ENCODE data around the gene HMG20A.

HMG20A gene

DNA sequence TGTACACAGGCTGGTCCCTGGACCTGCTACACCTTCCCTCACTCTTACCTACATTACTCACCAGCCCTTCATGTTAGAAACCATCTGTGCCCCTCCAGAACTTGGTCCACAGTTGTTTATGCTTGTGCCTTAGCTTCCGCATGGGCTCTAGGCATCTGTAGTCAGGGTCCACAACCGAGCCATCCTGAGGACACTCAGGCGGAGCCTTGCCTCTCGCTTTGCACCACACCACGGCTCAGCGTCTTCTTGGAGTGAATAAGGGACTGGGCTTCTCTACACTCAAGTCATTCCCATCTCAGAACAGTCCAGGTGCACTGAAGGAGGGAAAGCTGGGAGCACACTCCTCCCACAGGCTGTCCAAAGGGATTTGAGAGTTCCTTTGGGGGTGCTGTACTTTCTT, 97.8 kb downstream of the HMG20A start:
- no peak for DNase-seq (ENCODE audit: low spot score)

DNA sequence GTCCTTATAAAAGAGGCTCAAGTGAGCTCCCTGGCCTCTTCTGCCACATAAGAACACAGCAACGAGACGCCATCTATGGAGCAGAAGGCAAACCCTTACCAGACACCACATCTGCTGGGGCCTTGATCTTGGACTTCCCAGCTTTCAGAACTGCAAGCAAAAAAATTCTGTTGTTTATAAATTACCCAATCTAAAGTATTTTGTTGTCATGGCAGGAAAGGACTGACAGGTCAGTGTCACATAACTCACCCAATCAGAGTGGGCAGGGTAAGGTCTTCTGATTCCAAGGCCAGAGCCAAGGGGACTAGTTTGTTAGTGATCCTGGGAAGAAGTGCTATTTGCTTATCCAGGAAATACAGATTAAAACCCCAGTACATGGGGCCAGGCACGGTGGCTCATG, 98.9 kb downstream of the HMG20A start:
- no peak for DNase-seq (ENCODE audit: low spot score)

DNA sequence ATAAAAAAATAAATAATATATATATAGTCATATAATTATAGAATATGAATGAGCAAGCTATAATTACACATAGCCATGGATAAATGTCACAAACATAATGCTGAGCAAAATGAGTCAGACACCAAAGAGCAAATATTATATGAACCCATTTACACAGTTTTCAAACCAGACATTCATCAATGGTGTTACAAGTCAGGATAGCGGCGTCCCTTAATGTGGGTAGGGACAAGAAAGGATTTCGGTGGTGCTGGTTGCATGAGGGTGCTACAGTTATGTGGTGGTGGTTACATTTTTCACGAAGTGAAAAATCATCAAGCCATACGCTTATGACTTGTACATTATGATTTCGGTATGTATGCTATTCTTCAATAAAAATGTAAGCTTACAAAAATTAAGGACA, 100.5 kb downstream of the HMG20A start:
- DNase-seq (ENCODE audit: low spot score) = no peak

DNA sequence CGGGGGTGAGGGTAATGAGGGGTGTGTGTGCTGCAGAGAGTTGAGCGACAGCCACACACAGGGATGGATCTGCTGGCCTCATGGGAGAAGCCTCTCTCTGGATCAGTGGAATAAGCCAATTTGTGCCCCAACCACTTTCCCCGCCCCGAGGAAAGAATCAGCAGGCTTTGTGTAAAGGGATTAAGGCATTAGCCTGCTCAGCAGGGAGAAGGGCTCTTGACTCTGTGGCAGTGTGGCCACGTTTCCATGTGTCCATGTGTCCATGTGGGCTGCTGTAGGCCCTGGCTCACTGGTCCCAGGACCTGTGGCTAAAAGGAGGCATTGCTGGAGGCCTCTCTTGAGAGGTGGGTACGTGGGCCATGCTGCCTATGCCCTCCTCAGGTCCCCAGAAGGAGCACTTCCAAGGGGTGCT, 104.7 kb downstream of the HMG20A start:
- no peak for DNase-seq (ENCODE audit: low spot score)

DNA sequence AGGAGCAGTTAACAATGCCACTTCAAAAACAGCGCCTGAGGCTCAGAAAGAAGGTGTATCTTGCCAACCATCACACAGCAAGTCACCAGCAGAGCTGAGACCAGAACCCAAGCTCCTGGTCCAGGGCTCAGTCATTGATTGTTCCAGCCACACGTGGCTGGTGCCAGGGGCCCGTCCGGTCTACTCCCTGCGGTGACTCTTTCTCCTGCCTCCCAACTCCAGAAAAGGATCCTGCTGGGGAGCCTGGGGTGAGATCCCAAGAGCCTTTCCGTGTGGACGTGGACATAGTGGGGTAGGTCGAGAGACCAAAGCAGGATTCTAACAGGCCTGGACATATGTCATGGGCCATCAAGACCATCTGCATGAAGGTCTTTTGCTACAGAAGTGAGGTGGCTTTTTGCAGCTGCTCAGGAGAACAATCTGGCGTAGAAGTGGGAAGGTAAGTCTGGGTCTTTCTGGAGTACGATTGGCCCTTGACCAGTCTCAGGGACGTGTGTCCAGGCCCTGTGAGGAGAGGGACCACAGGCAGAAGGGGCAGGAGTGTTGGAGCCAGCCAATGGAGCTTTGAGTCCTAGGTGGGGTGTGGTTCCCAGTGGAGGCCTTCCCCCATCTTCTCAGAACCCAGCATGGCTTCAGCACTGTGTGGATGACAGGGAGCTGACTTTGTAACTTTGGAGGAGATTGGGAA, 105.4 kb downstream of the HMG20A start:
- no peak for DNase-seq (ENCODE audit: low spot score)

DNA sequence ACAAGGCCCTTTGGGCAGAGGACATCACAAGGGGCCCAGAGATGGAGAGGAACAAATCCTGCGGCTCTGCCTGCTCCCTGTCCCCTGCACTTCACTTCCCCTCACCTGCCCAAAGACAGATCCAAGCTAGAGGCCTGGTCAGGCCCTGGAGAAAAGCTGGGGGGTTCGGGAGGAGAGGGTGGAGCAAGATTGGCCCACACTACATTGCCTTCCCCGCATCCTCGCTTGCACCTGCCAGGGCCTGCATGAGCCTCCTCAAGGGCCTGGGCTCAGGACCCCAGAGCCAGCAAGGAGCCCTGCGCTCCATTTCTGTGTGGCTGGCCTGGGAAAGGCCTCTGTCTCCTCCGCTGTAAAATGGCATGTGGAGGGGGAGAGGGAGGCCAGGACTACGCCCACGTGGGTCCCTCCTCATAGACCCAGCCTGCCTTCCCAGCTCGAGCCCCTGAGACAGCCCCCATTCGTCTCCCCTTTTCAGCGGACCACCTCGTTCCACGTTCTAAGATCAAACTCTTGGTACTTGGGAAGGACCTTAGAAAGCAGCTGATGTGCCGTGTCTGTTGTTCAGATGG, 106.0 kb downstream of the HMG20A start:
- DNase-seq (ENCODE audit: low spot score) = no peak

DNA sequence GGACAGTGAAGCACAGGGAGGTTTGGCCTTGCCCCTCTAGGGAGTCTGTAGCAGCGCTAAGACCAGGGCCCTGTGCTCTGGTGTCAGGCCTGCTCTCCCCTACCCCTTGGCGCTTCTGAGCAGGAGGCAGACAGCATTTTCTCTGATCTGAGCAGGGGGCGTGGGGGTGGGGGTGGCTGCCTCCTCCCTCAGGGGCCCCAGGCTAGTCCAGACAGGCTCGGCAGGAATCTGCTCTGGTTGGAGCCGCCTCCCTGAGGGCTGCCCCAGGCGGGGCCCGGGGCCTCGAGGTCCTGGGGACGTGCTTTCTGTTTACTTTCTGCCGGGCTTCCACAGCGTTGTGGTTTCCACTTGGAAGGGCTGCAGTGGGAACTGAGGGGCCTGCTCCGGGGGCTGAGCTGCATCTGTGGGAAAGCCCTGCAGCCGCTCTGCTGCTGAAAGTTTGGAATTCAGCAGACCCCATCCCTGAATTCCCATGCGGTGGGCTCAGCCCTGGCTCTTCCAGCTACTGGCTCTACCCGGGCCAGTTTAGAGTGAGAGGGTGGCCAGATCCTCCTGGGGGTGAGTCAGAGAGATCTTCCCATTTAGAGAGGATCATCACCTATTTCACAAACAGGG, 106.6 kb downstream of the HMG20A start:
- no peak for DNase-seq (ENCODE audit: low spot score)

DNA sequence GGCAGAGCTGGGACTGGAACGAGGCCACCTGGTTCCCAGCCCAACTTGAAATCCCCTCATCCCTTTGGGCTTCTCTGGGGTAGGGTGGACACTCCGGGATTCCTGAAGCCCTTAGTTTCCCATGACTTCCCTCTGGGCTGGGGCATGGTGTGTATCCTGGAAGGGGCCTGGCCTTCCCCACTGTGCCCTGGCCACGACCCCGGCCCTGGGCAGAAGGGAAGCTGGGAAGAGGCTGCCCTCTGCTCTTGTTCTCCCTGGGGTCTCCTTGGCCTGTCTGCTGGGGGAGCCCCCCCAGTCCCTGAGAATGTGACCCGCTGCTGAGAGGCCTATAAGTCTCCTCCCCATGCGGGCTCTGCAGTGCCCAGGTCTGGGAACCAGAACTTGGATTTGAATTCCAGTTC, 107.1 kb downstream of the HMG20A start:
- no peak for DNase-seq (ENCODE audit: low spot score)

DNA sequence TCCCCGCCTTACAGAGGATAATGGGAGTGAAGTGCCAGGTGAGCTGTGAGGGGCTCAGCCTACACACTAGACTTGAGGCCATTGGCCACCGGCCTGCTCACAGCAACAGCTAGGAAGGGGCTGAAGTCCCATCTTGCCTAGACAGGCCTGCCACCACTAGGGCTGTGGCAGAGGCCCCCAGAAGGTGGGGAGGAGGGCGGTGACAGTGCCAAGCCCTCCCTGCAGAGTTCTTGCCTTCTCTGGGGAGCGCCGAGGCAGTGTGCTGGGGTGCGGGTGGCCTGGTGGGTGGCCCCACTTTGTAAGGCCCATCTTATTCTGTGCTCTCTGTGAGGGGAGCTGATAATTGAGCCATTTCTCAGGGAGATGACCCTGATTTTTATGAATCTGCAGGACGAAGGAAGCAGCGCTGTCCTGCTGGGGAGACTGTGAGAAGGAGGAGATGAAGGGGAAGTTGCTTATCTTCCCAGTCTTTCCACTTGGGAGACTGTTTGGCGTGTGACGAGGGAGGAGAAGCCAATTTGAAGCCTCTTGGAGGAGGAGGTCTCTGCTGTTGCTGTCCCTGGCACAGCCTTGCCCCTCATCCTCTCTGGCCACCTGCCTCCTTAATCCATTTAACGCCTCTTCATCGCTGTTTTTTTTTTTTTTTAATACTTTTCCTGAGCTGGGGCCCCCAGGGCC, 107.7 kb downstream of the HMG20A start:
- no peak for DNase-seq (ENCODE audit: low spot score)

DNA sequence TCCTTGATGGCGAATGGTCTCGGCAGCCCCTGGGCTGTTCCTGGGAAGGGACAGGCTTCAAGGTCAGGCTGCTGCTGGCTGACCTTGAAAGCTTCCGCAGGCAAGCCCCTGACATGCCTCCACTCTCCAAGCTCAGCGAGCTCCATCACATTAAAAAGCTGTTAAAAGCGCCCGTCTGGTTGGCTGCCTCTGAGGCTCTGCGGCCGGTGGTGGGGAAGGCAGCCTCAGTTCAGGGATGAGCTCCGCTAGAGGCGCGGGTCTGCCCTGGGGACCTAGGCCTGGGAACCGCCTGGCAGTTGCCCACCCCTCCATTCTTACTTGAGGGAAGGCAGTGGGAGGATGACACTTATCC, 108.3 kb downstream of the HMG20A start:
- no peak for DNase-seq (ENCODE audit: low spot score)

DNA sequence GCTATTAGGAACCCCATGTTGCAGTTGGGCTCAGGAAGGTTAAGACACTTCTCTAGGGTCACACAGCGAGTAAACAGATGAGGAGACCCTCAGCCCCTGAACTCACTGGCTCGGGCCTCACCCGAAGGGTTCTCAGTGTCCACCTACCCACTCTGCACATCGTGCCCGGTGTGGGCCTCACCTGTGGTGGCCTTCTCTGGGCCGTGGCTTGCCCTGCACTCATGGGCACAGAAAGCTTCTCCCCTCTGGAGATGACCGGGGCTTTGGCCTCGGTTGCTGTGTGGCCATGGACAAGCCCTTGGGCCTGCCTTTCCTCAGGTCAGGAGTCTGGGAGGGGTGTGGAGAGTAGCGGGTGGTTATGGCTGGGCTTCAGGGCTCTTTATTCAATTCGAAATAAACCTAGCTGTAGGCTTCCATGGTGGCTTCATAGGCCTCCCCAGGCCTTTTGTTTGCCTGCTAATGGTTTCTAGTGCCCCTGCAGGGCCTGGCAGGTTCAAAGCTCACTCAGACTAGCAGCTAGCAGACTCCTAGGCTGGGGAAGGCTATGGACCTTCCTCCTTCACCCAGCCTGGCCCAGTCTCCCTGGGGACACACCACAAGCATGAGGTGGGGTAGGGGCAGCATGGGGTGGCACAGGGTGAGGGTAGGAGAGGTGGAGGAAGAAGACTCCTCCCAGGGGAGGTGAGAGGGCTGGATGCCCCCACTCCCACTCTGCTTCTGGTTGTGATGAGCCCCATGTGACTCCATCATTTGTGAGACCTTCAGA, 108.9 kb downstream of the HMG20A start:
- DNase-seq (ENCODE audit: low spot score) = no peak

DNA sequence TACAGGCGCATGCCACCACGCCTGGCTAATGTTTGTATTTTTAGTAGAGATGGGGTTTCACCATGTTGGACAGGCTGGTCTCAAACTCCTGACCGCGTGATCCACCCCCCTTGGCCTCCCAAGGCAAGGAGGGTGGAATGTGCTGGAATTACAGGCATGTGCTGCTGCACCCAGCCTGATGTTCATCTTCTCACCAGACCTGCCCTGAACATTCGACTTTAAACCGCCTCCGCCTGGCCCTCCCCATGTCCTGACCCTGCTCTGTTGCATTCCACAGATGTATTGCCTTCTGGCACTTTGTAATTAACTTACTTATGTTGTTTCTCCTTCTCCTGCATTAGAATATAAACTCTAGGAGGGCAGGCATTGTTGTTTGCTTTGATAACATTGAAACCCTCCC, 109.9 kb downstream of the HMG20A start:
- no peak for DNase-seq (ENCODE audit: low spot score)

DNA sequence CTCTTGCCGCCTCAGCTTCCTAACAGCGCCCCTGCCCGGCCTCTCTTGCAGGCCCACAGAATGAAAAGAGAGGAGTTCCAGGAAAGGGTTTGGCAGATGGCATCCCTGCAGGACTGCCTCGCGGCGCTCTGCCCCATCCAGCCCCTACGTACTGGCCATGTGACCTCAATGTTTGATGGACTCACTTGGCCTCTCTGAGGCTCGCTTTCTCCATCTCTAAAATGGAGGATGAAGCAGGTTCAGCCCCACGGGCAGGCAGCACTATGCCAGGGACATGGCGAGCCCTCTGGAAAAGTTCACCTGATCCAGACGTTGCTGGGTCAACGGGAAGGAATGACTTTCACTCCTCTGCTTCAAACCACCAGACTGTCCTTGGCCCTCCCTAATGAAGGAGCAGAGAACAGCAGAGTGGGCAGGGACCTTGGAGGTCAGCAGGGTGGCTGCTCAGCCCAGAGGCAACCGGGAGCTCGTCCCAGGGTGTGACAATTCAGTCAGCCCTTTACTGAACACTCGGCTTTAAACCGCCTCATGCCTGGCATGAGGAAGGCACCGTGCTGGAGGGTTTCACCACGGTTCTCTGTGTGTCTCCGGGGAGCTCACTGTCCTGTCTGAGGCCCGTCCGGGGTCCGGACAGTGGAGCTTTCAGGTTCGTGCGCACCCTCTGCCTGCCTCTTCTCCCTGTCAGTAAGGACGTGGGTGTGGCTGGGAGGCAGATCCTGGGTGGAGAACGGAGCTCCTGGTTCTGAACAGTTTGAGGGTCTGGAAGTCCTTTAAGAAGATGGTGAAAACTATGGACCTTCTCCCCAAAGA, 110.7 kb downstream of the HMG20A start:
- DNase-seq (ENCODE audit: low spot score) = no peak

DNA sequence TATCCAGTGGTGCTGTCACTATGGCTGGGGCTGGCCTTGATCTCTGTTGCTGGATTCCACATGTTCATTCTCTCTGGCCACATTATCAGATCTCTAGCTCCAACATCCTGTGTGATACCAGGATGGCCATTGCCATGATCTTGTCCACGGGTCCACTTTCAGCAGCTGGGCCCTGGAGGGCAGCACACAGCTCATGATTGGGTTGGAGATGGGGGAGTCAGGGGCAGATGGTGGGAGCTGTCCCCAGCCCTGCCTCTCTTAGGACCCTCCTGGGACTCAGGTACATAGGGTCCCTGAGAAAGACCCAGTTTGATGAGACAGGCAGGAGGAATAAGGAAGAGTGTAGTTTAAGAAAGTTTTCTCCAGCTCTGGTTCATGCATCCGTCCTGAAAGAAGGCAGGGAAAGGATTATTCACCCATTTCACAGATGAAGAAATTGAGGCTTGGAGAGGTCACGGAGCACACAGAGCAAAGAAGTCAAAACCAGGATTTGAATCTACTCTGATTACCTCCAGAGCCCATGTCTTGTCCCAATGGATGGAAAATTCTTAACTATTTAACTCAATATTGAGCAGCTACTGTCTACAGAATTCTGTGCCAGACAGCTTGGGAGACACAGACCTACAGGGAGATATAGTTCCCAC, 111.5 kb downstream of the HMG20A start:
- no peak for DNase-seq (ENCODE audit: low spot score)

DNA sequence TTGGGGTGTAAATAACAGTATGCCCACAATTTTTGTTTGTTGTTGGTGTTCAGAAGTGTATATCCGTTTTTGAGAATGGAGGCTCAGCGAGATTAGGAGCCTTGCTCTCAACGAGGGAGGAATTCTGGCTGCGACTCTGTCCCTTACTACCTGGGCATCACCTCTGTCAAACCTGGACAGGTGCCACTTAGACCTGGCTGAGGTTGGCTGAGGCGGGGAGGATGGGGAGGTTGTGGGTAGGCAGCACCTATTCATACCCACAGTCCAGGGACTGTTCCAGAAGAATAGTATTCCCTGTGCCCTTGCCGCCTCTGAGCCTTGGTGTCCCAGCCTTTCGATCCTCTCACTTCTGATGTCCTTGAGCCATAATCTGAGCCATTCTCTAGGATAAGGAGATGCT, 112.2 kb downstream of the HMG20A start:
- DNase-seq (ENCODE audit: low spot score) = no peak

DNA sequence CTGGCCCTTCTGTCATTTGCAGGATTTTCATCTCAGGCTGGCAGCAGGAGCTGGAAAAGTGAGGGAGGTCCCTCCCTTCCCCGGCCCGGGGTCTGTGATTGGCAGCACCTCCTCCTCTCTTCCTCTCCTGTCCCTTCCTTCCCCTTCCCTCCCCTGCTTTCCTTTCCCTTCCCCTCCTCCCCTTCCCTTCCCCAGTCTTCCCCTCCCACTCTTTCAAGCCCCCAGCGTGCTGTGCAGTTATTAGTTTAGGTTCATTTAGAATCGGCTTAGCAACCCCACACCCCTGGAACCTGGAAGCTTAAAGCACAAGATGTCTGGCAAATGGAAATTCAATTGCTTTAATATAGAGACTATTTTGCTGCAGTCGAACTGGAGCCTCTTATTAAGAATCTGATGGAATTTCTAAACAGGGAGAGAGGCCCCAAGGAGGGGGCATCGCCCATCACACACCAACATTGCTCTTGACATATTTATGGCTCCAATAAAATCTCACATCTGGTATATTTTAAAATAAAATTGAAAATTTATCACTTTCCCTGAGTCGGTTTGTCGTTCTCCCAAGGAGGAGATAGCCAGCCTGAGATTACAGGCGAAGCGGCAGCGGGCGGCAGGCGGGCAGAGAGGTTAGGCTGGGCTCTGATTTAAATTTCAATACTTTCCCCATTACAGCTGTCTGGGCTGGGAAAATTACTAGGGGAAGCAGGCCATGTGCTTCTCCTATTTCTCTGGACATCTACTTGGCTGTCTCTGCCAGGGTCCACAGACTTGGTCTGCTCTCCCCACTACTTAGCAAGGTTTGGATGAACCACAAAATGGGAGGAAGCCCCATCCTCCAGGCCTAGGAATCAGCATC, 113.1 kb downstream of the HMG20A start:
- no peak for DNase-seq (ENCODE audit: low spot score)
